ENCODE measurements around the gene FKBP11.
"Not testable (repeated sequence)": the region's sequence is repeated elsewhere in the genome, so short reads cannot be mapped to it uniquely, and the experiment has no call there.

Gene FKBP11

DNA sequence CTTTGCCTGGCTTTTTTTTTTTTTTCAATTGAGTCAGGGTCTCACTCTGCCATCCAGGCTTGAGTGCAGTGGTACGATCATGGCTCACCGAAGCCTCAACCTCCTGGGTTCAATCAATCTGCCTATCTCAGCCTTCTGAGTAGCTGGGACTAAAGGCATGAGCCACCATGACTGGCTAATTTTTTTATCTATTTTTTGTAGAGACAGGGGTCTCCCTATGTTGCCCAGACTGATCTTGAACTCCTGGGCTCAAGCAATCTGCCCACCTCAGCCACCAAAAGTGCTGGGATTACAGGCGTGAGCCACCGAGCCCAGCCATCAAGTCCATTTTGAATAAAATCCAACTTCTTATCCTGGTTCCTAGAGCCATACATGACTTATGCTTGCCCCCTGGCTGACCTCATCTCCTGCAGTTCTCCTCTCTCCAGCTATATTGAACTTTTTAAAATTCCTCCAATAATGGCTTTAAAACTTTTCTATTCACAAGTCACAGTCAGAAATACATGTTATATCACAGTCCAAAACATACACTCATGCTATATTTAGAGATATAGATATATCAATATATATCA is 49.3 kb downstream of the FKBP11 start:
- H3K4me3 ChIP-seq (ENCODE audit: low read depth, low read length) = no peak overlapping the region
- TF ChIP-seq, protein P1, sequence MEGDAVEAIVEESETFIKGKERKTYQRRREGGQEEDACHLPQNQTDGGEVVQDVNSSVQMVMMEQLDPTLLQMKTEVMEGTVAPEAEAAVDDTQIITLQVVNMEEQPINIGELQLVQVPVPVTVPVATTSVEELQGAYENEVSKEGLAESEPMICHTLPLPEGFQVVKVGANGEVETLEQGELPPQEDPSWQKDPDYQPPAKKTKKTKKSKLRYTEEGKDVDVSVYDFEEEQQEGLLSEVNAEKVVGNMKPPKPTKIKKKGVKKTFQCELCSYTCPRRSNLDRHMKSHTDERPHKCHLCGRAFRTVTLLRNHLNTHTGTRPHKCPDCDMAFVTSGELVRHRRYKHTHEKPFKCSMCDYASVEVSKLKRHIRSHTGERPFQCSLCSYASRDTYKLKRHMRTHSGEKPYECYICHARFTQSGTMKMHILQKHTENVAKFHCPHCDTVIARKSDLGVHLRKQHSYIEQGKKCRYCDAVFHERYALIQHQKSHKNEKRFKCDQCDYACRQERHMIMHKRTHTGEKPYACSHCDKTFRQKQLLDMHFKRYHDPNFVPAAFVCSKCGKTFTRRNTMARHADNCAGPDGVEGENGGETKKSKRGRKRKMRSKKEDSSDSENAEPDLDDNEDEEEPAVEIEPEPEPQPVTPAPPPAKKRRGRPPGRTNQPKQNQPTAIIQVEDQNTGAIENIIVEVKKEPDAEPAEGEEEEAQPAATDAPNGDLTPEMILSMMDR (IDR thresholded peaks at IDR 0.05; ENCODE audit: low read depth, low read length) = no peak

DNA sequence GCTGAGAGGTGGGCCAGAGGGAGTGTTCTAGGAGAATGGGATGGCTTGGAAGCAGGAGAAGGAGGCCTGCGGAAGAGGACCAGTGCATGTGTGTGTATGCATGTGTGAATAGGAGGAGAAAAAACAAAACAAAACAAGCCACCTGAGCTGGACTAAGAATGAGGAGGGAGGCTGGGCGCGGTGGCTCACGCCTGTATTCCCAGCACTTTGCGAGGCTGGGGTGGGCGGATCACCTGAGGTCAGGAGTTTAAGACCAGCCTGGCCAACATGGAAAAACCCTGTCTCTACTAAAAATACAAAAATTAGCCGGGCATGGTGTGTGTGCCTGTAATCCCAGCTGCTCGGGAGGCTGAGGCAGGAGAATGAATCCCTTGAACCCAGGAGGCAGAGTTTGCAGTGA is 51.8 kb downstream of the FKBP11 start:
- not testable (repeated sequence) for H3K4me3 ChIP-seq (ENCODE audit: low read depth, low read length)

DNA sequence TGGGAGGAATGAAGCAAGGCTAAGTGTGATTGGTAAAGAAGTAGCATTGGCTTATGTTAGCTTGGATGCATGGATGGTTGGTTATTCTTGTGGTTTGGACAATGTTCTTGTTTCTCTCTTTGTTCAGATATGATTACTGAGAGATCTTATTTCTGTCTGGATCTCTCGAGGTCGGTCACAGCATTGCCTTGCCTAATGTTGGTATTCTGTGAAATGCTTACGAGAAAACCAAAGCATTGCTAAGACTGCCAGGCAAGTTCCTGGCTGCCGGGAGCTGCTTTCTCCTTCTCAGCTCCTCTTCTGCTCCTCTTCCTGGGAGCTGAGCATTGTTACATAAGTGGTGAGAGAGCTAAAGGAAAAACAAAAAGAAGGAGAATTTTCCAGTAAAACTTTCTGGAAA is 52.2 kb downstream of the FKBP11 start:
- no peak overlapping the region for H3K4me3 ChIP-seq (ENCODE audit: low read depth, low read length)
- TF ChIP-seq, protein P1 (IDR thresholded peaks at IDR 0.05; ENCODE audit: low read depth, low read length) = no peak

Data from WI38 (cell line).